ENCODE data around the gene GNB5. TPM values are rescaled to one million over a fixed set of nuclear protein-coding genes. Genes with fewer than 3 reads are reported as not detected.
A peak's percentile ranks its signal among the peaks of the same experiment; 100 is the strongest.
"Not testable (repeated sequence)": the region's sequence is repeated elsewhere in the genome, so short reads cannot be mapped to it uniquely, and the experiment has no call there.

The GNB5 gene
- total RNA-seq, 1 donor from 2014 or later = 23.7 TPM

DNA sequence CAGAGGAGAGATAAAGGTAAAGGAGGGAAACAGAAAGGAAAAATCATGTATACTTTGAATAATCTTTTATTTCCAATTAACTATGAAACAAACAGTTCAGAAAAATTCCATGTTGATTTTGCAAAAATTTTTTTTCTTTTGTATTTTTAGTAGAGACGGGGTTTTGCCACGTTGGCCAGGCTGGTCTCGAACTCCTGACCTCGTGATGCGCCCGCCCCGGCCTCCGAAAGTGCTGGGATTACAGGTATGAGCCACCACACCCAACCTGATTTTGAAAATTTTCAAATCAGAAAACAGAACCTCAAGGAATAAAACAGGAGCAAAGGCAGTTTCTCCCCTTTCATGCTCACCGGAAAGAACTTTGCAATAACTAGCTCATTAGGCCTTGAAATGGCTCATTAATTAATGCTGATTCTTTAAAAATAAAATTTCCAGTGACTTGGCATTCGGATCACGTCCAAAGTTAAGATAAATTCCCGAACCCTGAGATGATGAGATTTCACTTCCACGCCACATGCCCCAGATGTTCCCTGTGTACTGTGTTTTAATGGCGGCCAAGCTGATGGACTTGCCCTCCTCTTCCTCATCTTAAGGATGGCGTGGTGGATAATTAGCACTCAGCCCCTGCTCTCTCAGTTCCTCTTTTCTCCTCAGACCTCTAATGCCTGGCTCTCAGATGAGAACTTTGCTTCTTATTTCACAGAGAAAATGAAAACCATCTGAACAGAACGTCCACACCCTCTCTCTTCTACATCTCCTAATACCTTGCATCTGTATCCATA is 89.5 kb downstream of the GNB5 start:
- TF ChIP-seq CTCF (conservative IDR thresholded peaks at IDR 0.05; ENCODE audit: low read depth, low read length) = no peak
- no peak for DNase-seq (ENCODE audit: low read depth)
- no peak overlapping the region for H3K4me3 ChIP-seq (ENCODE audit: low read depth, low read length)

DNA sequence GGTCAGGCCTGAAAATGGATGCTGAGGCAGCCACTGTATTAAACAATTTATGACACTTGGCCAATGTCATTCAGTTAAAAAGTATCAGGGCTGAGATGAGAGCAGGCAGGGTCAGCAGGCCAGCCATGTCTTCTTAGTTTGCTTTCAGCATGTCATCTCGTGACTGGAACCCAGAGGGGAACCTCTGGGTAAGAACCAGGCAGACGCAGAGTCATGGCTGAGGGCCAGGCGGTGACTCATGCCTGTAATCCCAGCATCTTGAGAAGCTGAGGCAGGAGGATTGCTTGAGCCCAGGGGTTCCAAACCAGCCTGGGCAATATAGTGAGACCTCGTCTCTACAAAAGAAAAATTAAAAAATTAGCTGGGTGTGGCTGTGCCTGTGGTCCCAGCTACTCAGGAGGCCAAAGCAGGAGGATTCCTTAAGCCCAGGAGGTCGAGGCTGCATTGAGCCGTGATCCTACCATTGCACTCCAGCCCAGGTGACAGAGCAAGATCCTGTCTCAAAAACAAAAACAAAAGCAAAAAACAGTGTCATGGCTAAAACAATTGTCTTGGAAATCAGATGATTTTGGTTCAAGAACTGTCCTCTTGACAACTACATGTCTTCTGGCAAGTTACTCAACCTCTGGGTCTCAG is 90.3 kb downstream of the GNB5 start:
- peak; percentile 83 for DNase-seq (ENCODE audit: low read depth)
- no peak for TF ChIP-seq CTCF (conservative IDR thresholded peaks at IDR 0.05; ENCODE audit: low read depth, low read length)
- H3K4me3 ChIP-seq (ENCODE audit: low read depth, low read length) = no peak overlapping the region

DNA sequence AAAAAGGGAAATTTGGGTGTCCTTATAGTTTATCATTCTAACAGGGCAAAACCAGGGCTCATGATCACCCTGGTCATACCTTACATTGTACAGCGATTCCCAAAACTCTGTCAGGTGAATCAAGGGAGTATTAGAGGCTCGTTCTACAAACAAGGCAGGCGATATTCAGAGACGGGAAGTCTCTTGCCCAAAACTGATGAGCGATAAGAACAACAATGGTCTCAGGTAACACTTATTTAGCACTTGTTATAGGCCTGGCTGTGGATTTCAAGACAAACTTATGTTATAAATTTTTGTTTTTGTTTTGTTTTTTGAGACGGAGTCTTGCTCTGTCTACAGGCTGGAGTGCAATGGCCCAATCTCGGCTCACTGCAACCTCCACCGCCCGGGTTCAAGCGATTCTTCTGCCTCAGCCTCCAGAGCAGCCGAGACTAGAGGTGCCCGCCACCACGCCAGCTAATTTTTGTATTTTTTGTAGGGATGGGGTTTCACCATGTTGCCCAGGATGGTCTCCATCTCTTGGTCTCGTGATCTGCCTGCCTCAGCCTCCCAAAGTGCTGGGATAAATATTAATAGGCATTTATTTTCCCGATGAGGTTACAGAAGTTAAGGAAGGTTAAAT is 91.4 kb downstream of the GNB5 start:
- no peak for DNase-seq (ENCODE audit: low read depth)

GRCh38 chr15:52098323-52098722 is 92.9 kb downstream of the GNB5 start:
- TF ChIP-seq CTCF (conservative IDR thresholded peaks at IDR 0.05; ENCODE audit: low read depth, low read length) = no peak
- no peak overlapping the region for H3K4me3 ChIP-seq (ENCODE audit: low read depth, low read length)
- DNase-seq (ENCODE audit: low read depth) = no peak

More for the DNA sequence above, 91.4 kb downstream of the GNB5 start:
- H3K4me3 ChIP-seq (ENCODE audit: low read depth, low read length) = no peak overlapping the region
- no peak for TF ChIP-seq CTCF (conservative IDR thresholded peaks at IDR 0.05; ENCODE audit: low read depth, low read length)

GRCh38 chr15:52097180-52097579 is 94.0 kb downstream of the GNB5 start:
- no peak for TF ChIP-seq CTCF (conservative IDR thresholded peaks at IDR 0.05; ENCODE audit: low read depth, low read length)
- no peak overlapping the region for H3K4me3 ChIP-seq (ENCODE audit: low read depth, low read length)
- no peak for DNase-seq (ENCODE audit: low read depth)

- DNase-seq (ENCODE audit: low read depth); H3K4me3 ChIP-seq (ENCODE audit: low read depth, low read length): not testable (repeated sequence)
Measured at GRCh38 chr15:52096536-52096935, 94.7 kb downstream of the GNB5 start.

DNA sequence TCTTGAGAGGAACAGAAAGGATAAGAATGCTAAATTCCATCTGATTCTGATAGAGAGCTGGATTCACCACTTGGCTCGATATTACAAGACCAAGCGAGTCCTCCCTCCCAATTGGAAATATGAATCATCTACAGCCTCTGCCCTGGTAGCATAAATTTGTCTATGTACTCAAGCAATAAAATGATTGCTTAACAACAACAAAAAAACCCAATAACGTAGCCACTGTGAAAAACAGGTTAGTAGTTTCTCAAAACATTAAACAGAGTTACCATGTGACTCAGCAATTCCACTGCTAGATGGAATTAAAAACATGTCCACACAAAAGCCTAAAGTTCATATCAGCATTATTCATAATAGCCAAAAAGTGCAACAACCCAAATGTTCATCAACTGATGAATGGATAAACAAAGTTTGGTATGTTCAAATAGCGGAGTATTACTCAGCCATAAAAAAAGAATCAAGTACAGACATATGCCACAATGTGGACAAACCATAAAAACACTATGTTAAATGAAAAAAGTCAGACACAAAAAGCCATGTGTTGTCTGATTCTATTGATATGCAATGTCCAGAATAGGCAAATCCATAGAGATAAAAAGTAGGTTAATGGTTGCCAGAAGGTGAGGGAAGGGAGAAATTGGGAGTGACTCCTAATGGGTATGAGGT is 95.5 kb downstream of the GNB5 start:
- no peak for DNase-seq (ENCODE audit: low read depth)
- no peak overlapping the region for H3K4me3 ChIP-seq (ENCODE audit: low read depth, low read length)
- TF ChIP-seq CTCF (conservative IDR thresholded peaks at IDR 0.05; ENCODE audit: low read depth, low read length) = no peak

Data from epithelial cell of proximal tubule (primary cell).